ENCODE data around the gene KLHL41. TPM values are rescaled to one million over a fixed set of nuclear protein-coding genes. Genes with fewer than 3 reads are reported as not detected.
"Not testable (repeated sequence)": the region's sequence is repeated elsewhere in the genome, so short reads cannot be mapped to it uniquely, and the experiment has no call there.

KLHL41 gene
- total RNA-seq, 1 experiment from 2014 or later: not detected

- peaks cover 4% of the 10 kb centered on the region; the same call in 1 of the 2 replicates for H3K9me3 ChIP-seq (ENCODE audit: low read length)
- no peak overlapping the region for H3K9ac ChIP-seq (ENCODE audit: low read length)
- no peaks in the 10 kb centered on the region for H3K9me2 ChIP-seq (replicated peaks; ENCODE audit: insufficient read depth, low read length)
- peaks cover 6% of the 10 kb centered on the region; the same call in 1 of the 2 replicates for H3K4me1 ChIP-seq (ENCODE audit: low read length)
- DNase-seq: no peak
- H3K4me2 ChIP-seq (ENCODE audit: low read depth, low read length, poor library complexity, severe bottlenecking): no peak overlapping the region
- H3K36me3 ChIP-seq (ENCODE audit: insufficient read depth, low read length): peaks cover 31% of the 10 kb centered on the region
- H3K27me3 ChIP-seq (ENCODE audit: low read length): no peaks in the 10 kb centered on the region
- no peak overlapping the region for H3K27ac ChIP-seq (ENCODE audit: low read length)
- no peaks in the 10 kb centered on the region for H4K20me1 ChIP-seq (ENCODE audit: insufficient read depth, low read depth, low read length)
- peaks cover 38% of the 10 kb centered on the region for H3K79me2 ChIP-seq (ENCODE audit: low read length)
- no peak overlapping the region for H3K4me3 ChIP-seq (ENCODE audit: low read length)
- no peak overlapping the region for H2AFZ ChIP-seq (ENCODE audit: low read length)
These were observed 56.2 kb downstream of the KLHL41 start for GRCh38 chr2:169565686-169566085.

GRCh38 chr2:169569948-169570347 lies 60.4 kb downstream of the KLHL41 start:
- Histone ChIP-seq H3K9me2 (replicated peaks; ENCODE audit: insufficient read depth, low read length) (no peaks in the 10 kb centered on the region), H3K9ac (ENCODE audit: low read length) (no peak overlapping the region), H3K4me3 (ENCODE audit: low read length) (no peak overlapping the region), H3K4me1 (ENCODE audit: low read length) (peaks cover 17% of the 10 kb centered on the region), H3K79me2 (ENCODE audit: low read length) (peaks cover 64% of the 10 kb centered on the region), H3K27me3 (ENCODE audit: low read length) (no peaks in the 10 kb centered on the region), H2AFZ (ENCODE audit: low read length) (no peak overlapping the region), H3K27ac (ENCODE audit: low read length) (no peak overlapping the region), H3K4me2 (ENCODE audit: low read depth, low read length, poor library complexity, severe bottlenecking) (peak overlapping the region; percentile 31), H3K9me3 (ENCODE audit: low read length) (peaks cover 4% of the 10 kb centered on the region; the same call in 1 of the 2 replicates), H3K36me3 (ENCODE audit: insufficient read depth, low read length) (peaks cover 17% of the 10 kb centered on the region), H4K20me1 (ENCODE audit: insufficient read depth, low read depth, low read length) (no peaks in the 10 kb centered on the region)
- DNase-seq: no peak

GRCh38 chr2:169570752-169571151 lies 61.2 kb downstream of the KLHL41 start:
- H4K20me1 ChIP-seq (ENCODE audit: insufficient read depth, low read depth, low read length); H3K4me3 ChIP-seq (ENCODE audit: low read length); DNase-seq; H2AFZ ChIP-seq (ENCODE audit: low read length); H3K9me3 ChIP-seq (ENCODE audit: low read length); H3K27ac ChIP-seq (ENCODE audit: low read length); H3K27me3 ChIP-seq (ENCODE audit: low read length); H3K9me2 ChIP-seq (replicated peaks; ENCODE audit: insufficient read depth, low read length); H3K9ac ChIP-seq (ENCODE audit: low read length): not testable (repeated sequence)
- peaks cover 14% of the 10 kb centered on the region for H3K36me3 ChIP-seq (ENCODE audit: insufficient read depth, low read length)
- peaks cover 17% of the 10 kb centered on the region for H3K4me1 ChIP-seq (ENCODE audit: low read length)
- H3K79me2 ChIP-seq (ENCODE audit: low read length): peaks cover 60% of the 10 kb centered on the region
- peak overlapping the region; percentile 31 for H3K4me2 ChIP-seq (ENCODE audit: low read depth, low read length, poor library complexity, severe bottlenecking)

DNA sequence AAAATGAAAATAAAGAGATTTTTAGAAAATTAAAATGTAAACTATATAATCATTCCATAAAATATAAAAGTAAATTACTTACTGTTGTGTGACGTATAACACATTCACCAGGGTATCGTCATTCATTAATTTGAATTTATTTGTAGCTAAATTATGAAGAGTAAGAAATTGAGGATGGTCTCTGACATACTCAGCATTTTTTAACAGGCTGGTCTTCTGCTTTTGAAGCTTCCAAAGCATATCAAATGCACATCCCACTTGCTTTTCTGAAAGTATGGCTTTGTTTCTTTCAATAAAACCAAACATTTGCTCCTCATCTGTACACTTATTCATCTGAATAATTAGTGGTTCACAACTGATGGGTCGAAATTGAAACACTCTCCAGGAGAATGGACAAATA lies 62.1 kb downstream of the KLHL41 start:
- Histone ChIP-seq H3K4me3 (ENCODE audit: low read length) (peak overlapping the region; percentile 45; the same call in 1 of the 2 replicates), H3K9ac (ENCODE audit: low read length) (peak overlapping the region; percentile 42; the same call in 1 of the 2 replicates), H2AFZ (ENCODE audit: low read length) (no peak overlapping the region), H3K36me3 (ENCODE audit: insufficient read depth, low read length) (peaks cover 11% of the 10 kb centered on the region; the same call in 1 of the 2 replicates), H3K27me3 (ENCODE audit: low read length) (no peaks in the 10 kb centered on the region), H3K4me2 (ENCODE audit: low read depth, low read length, poor library complexity, severe bottlenecking) (peak overlapping the region; percentile 93), H4K20me1 (ENCODE audit: insufficient read depth, low read depth, low read length) (no peaks in the 10 kb centered on the region), H3K27ac (ENCODE audit: low read length) (no peak overlapping the region), H3K4me1 (ENCODE audit: low read length) (peaks cover 17% of the 10 kb centered on the region), H3K79me2 (ENCODE audit: low read length) (peaks cover 54% of the 10 kb centered on the region), H3K9me3 (ENCODE audit: low read length) (no peaks in the 10 kb centered on the region), H3K9me2 (replicated peaks; ENCODE audit: insufficient read depth, low read length) (no peaks in the 10 kb centered on the region)
- no peak for DNase-seq

- Histone ChIP-seq H3K36me3 (ENCODE audit: insufficient read depth, low read length) (peaks cover 9% of the 10 kb centered on the region; the same call in 1 of the 2 replicates), H3K9me2 (replicated peaks; ENCODE audit: insufficient read depth, low read length) (no peaks in the 10 kb centered on the region), H3K9ac (ENCODE audit: low read length) (peak overlapping the region; percentile 42; the same call in 1 of the 2 replicates), H3K9me3 (ENCODE audit: low read length) (no peaks in the 10 kb centered on the region), H3K4me3 (ENCODE audit: low read length) (peak overlapping the region; percentile 45), H2AFZ (ENCODE audit: low read length) (no peak overlapping the region), H3K27me3 (ENCODE audit: low read length) (no peaks in the 10 kb centered on the region), H3K4me2 (ENCODE audit: low read depth, low read length, poor library complexity, severe bottlenecking) (peak overlapping the region; percentile 93), H3K27ac (ENCODE audit: low read length) (peak overlapping the region; percentile 48; the same call in 1 of the 2 replicates), H3K79me2 (ENCODE audit: low read length) (peaks cover 53% of the 10 kb centered on the region), H3K4me1 (ENCODE audit: low read length) (peaks cover 17% of the 10 kb centered on the region), H4K20me1 (ENCODE audit: insufficient read depth, low read depth, low read length) (no peaks in the 10 kb centered on the region)
- DNase-seq: no peak
These were observed 62.7 kb downstream of the KLHL41 start for GRCh38 chr2:169572189-169572588.

- no peak for DNase-seq
- Histone ChIP-seq H3K4me2 (ENCODE audit: low read depth, low read length, poor library complexity, severe bottlenecking) (peak overlapping the region; percentile 93), H4K20me1 (ENCODE audit: insufficient read depth, low read depth, low read length) (no peaks in the 10 kb centered on the region), H3K9me3 (ENCODE audit: low read length) (no peaks in the 10 kb centered on the region), H3K27ac (ENCODE audit: low read length) (peak overlapping the region; percentile 48), H3K4me1 (ENCODE audit: low read length) (peaks cover 20% of the 10 kb centered on the region), H3K9ac (ENCODE audit: low read length) (peak overlapping the region; percentile 83), H3K27me3 (ENCODE audit: low read length) (no peaks in the 10 kb centered on the region), H3K9me2 (replicated peaks; ENCODE audit: insufficient read depth, low read length) (no peaks in the 10 kb centered on the region), H3K79me2 (ENCODE audit: low read length) (peaks cover 50% of the 10 kb centered on the region), H2AFZ (ENCODE audit: low read length) (peak overlapping the region; percentile 92; the same call in 1 of the 2 replicates), H3K4me3 (ENCODE audit: low read length) (peak overlapping the region; percentile 74), H3K36me3 (ENCODE audit: insufficient read depth, low read length) (peaks cover 5% of the 10 kb centered on the region; the same call in 1 of the 2 replicates)
These were observed 63.3 kb downstream of the KLHL41 start for GRCh38 chr2:169572821-169573159.

GRCh38 chr2:169573160-169573973 lies 63.9 kb downstream of the KLHL41 start, which contains the start of gene FASTKD1:
Gene FASTKD1, minus strand, starts transcription at chr2:169573865. Its CDS starts 1,836 bp downstream, at chr2:169572029.
- Histone ChIP-seq H3K36me3 (ENCODE audit: insufficient read depth, low read length) (no peaks in the 10 kb centered on the region), H3K4me1 (ENCODE audit: low read length) (peaks cover 20% of the 10 kb centered on the region), H3K9me2 (replicated peaks; ENCODE audit: insufficient read depth, low read length) (no peaks in the 10 kb centered on the region), H4K20me1 (ENCODE audit: insufficient read depth, low read depth, low read length) (no peaks in the 10 kb centered on the region), H3K4me2 (ENCODE audit: low read depth, low read length, poor library complexity, severe bottlenecking) (peak within 1 kb of the TSS; percentile 93), H3K79me2 (ENCODE audit: low read length) (peaks cover 44% of the 10 kb centered on the region), H3K27me3 (ENCODE audit: low read length) (no peaks in the 10 kb centered on the region), H2AFZ (ENCODE audit: low read length) (peak within 1 kb of the TSS; percentile 92), H3K9me3 (ENCODE audit: low read length) (no peaks in the 10 kb centered on the region), H3K27ac (ENCODE audit: low read length) (peak within 1 kb of the TSS; percentile 48), H3K4me3 (ENCODE audit: low read length) (peak within 1 kb of the TSS; percentile 74), H3K9ac (ENCODE audit: low read length) (peak within 1 kb of the TSS; percentile 83)
- DNase-seq: peak; percentile 98

DNA sequence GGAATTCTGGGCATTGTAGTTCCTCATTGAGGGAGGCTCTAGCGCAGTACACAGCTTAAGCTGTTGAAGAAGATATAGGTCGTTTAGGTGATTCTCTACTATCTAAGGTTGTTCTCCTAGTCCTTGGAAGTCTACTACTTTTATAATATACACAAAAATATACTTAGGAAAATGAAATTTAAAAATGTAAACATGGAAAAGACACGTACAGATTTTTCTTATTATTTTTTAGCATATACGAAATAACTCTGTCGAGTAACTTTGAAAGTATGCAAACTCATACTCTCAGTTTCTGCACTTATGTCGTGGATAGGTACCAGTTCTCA lies 64.4 kb downstream of the KLHL41 start:
- Histone ChIP-seq H3K36me3 (ENCODE audit: insufficient read depth, low read length) (no peaks in the 10 kb centered on the region), H3K9ac (ENCODE audit: low read length) (peak overlapping the region; percentile 83), H4K20me1 (ENCODE audit: insufficient read depth, low read depth, low read length) (no peaks in the 10 kb centered on the region), H3K27ac (ENCODE audit: low read length) (no peak overlapping the region), H3K79me2 (ENCODE audit: low read length) (peaks cover 42% of the 10 kb centered on the region), H3K4me3 (ENCODE audit: low read length) (peak overlapping the region; percentile 74), H3K4me2 (ENCODE audit: low read depth, low read length, poor library complexity, severe bottlenecking) (peak overlapping the region; percentile 93), H3K9me2 (replicated peaks; ENCODE audit: insufficient read depth, low read length) (no peaks in the 10 kb centered on the region), H3K27me3 (ENCODE audit: low read length) (no peaks in the 10 kb centered on the region), H3K9me3 (ENCODE audit: low read length) (no peaks in the 10 kb centered on the region), H2AFZ (ENCODE audit: low read length) (peak overlapping the region; percentile 92; the same call in 1 of the 2 replicates), H3K4me1 (ENCODE audit: low read length) (peaks cover 20% of the 10 kb centered on the region)
- no peak for DNase-seq

All from Karpas-422 (cell line).